HG03575 (cell line): ENCODE data around the gene LAMA3.

Experiments used
- ATAC-seq: cut with Tn5 transposase; IDR thresholded peaks from one replicate; pipeline ENCODE4 v1.9.1; 2021; ENCODE audit not compliant: unreplicated experiment, insufficient number of reproducible peaks, low FRiP score; ENCODE audit errors: extremely low read depth

LAMA3 gene

DNA sequence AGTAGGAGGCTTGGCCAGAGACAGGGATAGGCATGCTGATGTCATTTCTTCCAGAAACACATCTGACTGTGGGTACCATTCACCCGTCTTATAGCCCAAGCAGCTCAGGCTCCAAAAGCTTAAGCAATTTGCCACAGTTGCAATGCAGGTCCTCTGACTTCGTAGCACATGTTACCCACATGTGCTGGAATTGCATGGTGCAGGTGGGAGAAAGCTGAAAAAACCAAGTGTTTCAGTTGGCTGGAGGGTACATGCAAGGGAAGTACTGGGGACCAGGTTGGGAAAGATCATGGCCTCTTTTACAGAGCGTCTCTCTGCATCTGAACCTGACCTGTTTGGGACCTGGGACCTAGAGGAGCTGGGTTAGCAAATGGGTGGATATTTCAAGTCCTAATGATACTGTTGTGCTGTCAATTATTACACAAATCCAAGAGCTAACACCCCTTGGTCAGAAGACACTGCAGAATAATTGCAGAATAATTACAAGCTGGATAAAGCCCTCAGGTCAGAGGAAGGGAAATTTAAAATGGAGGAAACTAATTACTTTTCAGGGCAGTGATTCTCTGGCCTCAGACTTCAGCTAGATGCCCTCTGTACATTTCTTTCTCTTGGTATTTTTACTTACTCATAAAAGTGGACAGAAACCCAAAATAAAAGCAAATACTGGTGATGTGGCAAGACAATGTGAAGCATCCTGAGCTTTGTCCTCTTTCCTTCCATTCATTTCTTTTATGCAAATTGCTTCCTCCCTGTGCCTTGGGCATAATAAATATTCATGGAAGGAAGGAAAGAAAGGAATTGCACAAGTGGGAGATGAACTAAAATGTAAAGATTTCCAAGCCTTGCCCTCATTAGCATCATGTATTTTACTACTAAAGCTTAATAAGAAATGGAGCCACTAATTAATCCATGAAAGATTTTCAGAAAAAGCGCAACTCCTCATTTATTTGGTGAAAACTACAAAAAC is 279.7 kb downstream of the LAMA3 start:
- ATAC-seq, result no peak

DNA sequence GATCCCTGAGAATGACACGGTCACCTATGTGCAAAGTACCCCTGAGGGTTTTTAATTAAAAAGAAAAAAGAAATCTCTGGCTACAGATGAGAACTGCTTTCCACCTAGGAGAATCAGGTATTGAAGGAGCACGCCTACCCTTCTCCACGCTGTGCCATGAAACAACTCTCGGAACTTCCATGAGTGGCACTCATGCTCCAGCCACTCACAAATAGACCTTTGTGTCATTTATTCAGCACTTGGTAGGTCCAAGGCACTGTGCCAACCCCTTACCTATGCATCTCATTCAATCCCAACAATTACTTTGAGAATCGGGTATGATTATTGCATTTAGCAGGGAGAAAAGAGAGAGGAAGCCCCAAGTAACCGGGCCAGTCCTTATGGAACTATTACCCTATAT is 280.4 kb downstream of the LAMA3 start:
- ATAC-seq, result no peak

DNA sequence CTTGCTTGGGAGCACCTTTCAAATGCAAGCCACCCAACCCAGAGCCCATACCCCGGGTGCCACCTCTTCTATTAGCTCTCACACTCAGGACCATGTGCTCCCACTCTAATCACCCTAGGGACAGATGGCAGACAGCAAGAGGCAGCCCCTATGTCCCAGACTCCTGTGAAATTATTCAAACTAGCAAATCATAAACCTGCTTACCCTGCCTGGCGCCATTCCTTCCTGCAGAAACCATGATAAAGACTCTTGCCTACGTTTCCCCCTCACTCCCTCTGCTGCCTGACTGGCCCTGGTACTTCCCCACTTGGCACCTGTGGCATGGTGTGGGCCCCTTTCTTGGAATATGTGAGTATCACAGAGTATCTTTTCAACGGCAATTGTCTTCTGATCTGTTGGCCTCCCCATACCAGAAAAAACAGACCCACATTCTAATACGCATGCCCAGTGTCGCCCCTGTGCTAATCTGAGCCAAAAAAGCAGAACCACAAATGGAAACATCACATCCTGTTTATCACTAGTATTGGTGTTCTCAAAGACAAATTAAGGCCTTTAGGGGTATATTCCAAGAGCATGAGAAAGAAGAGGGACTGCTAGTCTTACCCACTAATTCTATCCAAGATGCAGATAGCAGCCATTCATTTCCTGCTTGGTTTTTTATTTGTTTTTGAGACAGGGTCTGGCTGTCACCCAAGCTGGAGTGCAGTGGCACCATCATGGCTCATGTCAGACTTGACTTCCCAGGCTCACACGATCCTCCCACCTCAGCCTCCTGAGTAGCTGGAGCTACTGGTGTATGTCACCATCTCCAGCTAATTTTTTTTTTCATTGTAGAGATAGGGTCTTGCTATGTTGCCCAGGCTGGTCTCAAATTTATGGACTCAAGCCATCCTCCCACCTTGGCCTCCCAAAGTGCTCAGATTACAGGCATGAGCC is 281.2 kb downstream of the LAMA3 start:
- no peak for ATAC-seq

DNA sequence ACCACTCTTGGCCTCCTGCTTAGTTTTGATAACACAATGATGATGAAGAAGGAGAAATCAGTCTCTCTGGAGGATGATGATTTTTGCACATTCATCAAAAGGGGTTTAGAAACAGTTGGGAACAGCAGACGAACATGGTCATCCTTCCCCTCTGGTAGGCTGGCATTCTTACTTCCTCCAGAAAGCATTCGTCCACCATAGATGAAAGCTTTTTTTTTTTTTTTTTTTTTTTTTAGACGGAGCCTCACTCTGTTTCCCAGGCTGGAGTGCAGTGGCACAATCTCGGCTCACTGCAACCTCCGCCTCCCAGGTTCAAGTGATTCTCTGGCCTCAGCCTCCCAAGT is 281.8 kb downstream of the LAMA3 start:
- no peak for ATAC-seq

DNA sequence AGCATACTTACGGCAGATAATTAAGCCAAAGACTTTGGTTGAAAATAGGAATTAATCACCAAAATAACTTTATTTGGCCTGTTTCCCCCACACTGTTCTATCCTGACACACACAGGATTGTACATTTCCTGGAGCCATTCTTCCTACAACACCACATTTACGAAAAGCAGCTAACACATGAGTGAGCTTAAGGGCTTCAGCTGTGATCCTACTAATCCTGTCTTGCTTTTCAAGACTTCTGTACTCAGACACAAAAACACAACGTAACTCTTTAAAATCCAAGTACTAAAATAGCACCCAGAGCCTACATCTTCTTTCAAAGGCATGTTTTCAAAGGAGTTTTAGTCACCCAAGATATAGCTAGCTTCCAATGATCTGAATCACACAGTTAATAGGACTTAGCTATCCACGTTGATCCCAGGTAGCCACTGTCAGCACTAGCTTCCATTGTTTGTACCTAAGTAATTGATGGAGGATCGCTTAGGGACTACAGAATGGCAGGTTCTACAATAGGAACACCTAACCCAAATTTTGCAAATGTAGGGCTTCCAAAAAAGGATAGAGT is 282.5 kb downstream of the LAMA3 start:
- ATAC-seq, result no peak

DNA sequence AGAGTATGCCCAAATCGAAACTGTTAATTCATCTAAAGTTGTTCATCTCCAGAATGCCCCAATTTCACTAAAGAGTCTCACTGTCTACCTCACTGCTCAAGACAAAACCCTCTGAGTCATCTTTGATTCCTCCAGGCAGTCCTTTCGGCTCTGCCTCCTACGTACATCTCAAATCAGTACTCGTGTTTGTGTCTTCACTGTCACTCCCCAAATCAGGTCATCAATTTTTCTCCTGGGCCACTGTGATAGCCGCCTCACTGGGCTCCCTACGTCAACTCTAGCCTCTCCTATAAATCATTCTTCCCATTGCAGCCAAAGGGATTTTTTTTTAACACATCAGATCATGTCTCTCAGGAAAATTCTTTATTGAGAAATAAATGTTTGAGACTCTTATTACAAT is 283.2 kb downstream of the LAMA3 start:
- no peak for ATAC-seq

DNA sequence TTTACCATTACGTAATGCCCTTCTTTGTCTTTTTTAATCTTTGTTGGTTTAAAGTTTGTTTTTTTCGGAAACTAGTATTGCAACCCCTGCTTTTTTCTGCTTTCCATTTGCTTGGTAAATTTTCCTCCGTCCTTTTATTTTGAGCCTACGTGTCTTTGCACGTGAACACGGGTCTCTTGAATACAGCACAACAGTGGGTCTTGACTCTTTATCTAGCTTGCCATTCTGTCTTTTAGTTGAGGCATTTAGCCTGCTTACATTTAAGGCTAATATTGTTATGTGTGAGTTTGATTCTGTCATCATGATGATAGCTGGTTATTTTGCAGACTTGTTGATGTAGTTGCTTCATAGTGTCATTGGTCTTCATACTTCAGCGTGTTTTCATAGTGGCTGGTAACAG is 287.9 kb downstream of the LAMA3 start:
- no peak for ATAC-seq

DNA sequence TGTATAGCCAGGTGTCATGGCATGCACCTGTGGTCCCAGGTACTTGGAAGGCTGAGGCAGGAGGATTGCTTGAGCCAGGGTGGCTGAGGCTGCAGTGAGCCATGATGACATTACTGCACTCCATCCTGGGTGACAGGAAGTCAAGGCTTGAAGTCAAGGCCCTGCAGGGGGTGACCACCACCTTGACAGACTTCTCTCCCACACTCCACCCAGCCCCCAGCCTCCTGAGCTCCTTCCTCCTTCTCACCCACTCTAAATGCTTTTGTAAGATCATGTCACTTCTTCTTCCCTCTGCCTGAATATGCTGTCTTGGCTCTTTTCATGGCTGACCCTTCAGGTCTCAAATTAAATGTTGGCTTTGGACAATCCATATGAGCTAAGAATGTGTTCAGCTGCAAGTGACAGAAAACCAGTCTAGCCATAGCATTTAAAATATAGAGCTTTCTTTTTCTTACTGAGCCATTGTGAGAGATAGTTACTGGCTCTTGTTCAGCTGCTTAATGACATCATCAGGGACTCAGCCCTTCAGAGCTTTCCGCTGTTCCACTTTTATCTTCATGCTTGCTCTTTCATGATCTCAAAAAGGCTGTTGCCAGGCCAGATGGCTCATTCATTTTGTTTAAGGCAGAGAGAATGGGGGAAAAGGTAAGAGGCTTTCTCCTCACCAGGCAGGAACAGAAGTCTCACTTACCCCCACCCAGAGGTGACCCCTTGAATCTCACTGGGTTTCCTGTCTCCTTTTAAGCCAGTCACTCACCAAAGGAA is 288.6 kb downstream of the LAMA3 start:
- no peak for ATAC-seq

DNA sequence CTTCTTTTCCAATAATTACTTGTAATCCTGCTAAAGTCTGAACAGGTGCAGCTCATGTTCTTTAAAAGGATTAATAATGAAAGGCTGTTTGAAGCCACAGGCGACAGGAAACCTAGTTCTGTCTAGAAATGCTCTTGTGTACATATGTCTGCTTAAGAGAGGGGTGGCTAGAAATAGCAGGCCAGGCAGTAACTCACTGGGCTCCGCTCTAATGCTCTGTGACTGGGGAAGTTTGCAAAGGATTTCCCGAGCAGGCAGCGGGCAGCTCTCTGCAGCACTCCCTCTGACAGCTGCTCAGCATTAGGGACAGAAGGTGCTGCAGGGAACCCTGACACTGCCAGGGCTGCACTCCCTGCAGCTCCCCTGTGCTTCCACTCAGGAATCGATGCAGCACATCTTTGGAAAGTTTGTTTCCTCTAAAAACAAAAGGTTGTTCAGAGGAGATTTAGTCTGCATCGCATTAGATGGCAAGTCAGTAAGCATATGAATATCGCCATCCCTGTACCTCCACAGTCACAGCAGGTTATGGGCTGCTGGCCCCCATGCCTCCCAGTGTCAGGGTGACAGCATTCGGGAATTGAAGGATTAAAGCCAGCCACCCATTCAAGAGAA is 292.2 kb downstream of the LAMA3 start:
- ATAC-seq, result peak; percentile 57

DNA sequence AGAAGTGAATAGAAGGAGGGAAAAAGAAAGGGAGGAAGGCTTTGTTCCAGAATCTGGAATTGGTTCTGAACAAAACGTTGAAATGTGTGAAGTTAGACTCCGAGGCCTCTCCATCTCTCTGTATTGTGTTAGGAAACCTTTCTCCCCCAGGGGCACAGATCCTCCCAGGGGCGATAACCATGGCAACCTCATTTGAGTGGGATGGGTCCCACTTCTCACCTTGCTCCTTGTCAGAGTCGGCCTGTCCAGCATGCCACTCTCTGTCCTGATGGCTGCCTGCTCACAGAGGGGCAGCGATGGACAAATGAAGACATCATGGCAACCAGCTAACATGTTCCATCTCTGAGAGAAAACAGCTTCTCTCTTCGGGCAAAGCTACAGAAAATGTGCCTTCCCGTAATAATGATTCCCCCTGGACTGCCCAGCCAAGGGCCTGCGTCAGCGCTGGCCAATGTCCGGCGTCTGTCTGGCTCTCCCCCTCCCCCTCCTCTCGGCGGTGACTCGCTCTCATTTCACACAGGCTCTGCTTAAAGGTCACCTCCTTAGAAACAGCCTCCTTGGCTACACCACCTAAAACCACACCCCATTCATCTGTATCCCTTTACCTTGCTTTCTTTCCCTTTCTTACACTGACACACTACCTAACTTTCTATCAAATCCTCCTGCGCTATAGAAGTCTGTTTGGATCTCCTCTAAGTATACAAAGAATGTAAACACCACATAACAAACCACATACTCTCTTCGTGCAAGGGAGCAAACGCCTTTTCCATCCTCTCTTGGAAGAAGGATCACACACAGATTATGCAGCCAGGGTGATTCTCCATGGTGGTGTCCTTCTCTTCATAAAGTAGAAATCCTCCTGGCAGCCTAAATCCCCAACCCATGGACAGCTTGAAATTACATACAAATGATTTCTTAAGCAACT is 293.2 kb downstream of the LAMA3 start:
- ATAC-seq, result no peak

DNA sequence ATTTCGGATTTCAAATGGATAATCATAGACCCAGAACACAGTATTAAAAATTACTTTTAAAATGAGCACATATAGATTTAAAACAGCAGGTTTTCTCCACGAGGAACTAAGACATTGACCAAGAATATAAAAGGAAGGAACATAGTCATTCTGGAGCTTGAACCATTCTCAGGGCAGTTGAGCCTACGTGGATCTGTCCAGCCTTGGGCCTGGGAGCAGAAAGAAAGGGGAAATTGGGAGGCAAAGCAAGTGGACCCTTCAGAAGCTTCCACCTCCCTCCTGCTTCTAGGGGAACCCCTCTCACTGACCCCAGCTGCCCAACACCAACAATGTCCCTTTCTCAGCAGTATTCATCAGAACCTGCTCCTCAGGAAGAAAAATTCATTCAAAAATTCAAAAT is 293.9 kb downstream of the LAMA3 start:
- ATAC-seq, result no peak

DNA sequence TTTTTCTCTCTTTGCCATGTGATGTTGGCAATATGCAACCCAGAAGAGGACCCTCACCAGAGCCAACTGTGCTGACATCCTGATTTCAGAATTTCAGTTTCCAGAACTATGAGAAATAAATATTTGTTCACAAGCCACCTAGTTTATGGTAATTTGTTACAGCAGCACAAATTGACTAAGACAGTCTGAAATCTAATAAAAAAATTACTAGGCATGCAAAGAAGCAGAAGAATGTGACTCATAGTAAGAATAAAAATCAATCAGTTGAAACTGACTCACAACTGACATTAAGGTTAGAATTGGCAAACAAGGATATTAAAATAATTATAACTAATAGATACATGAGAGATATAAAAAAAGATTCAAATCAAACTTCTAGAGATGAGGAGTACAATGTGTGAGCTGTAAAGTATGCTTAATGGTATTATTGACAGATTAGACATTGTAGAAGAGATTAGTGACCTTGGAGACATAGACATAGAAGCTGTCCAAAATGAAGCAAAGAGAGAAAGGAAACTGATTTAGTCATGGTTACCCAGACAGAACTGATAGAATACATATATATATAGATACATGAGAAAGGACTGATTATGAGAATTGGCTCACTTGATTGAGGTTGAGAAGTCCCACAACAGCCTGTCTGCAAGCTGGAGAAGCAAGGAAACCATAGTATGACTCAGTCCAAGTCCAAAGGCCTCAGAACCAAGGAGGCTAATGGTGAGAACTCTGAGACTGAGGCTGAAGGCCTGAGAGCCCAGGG is 297.5 kb downstream of the LAMA3 start:
- peak; percentile 42 for ATAC-seq

DNA sequence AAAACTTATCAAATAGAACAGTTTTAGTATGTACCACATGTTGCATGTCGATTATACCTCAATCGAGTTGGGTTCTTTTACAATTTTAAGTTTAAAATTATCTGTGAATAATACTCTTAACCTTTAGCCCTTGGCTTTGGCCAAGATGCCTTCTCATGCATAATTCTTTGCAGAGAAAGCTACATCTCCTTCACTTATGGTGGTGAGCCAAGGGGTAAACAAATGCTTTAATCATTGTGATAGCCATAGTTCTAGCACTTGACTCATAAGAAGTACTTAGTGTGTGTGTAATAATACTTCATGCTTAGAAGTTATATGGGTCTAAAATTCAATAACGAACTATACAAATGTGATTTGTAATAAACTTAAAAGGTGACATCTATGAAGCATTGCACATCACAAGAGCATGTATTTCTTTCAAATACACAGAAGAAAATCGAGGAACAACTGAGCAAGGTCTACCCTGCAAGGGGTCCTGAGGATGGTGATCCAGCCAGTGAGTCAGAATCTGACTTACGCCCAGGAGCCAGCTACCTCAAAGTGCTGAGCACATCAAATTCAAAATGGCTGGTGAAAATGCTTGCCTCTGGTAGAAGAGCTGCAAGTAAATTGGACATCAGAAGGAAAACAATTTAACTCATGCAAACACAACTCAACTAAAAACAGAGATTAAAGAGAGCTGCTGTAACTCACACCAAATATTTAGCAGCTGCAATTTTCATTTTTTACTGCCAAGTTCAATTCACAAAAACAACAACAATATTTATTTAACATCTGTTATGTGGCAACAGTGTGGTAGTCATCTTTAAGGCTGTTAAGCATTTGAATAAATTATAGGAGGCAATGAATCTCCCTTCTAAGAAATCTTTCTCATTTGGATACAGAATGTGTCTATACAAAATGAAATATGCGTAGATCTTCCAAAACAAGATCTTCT is 301.5 kb downstream of the LAMA3 start:
- ATAC-seq, result no peak

DNA sequence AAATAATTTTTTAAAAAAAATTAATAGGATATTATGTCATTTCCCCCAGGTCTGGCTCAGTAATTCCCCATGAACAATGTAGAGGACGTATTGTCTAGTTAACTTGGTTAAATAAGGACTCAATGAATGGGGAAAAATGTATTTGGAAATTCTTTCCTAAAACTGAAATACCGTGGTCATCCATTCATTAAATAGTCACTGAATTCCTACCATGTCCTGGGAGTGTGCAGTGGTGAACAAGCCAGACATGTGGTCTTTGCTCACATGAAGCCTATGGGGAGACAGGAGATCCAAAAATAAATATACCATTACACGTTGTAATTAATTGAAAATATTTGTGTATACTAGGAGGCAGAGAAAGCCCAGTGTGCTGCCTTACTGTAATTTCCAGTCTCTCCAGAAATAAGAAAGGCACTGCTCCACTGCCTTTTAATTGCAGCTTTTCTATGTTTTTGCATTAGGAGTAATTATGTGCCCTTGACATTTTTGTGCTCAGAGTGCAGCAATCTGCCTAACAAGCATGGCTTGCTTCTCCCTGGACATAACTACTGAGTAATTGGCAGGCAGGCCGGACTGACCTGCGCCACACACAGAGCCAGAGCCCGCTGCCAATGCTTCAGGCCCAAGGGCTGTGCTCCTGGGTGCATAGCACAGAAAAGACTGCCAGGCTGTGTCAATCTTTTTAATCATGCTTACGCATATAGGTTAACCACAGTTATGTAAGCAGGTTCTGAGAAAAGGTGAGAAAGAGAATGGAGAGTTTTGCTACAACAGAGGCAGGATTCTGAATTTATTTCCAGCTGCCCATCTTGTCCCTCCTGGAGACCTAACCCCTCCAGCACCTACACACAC is 303.1 kb downstream of the LAMA3 start:
- no peak for ATAC-seq

DNA sequence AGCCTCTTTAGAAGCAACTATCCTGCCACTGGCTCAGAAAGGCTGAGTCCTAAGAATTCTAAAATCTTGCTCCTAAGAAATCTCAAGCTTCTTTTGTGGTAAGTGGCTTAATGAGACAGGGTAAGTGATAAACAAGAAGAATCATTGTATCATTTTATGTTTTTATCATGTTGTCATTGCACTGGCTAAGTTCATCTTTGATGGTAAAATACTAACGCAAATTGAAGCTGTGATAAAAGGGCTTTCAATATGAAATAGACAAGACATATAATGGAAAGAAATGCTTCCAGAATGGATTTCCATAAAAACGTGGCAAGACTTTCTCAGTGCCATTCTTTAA is 303.7 kb downstream of the LAMA3 start:
- ATAC-seq, result no peak
